H1 (cell line): ENCODE measurements around the gene APC2. TPM values are rescaled to one million over a fixed set of nuclear protein-coding genes. Genes with fewer than 3 reads are reported as not detected.

Experiments
- JUND ChIP-seq: IDR thresholded peaks from 2 replicates; pipeline ENCODE4 v1.6.1; 2011; ENCODE audit warnings: mild to moderate bottlenecking, improper control_type of control experiment, low read length
- RBBP5 ChIP-seq: IDR thresholded peaks from 2 replicates; pipeline ENCODE4 v1.7.1; 2012; ENCODE audit warnings: low read depth, mild to moderate bottlenecking, inconsistent platforms, low read length, moderate library complexity, borderline replicate concordance
- polyA plus RNA-seq, 7 experiments: library from polyadenylated mRNA; depleted of rRNA in 3 of 7; stranded (reverse) in 5 of 7; unstranded in 2 of 7; fragments of >200 nt in 5 of 7; fragments of 200-250 nt in 2 of 7; gene quantifications; 1 replicate in 5 of 7; 2 replicates in 1 of 7; 4 replicates in 1 of 7; pipeline versions ENCODE4 v1.2.1 to v1.2.3, GENCODE V29; 2011 to 2013; ENCODE audit warnings: missing spikeins in 2 of 7, mixed read lengths in 2 of 7
- total RNA-seq: library from RNA; stranded (reverse); fragmentation: NEBNext Ultra II Directional; extraction: Animal tissue kit (Norgen Biotek cat#: 25700); gene quantifications from 2 replicates; pipeline ENCODE4 v1.2.1, GENCODE V29; 2021

APC2 gene
- total and polyA plus RNA-seq, 2 of the 8 experiments (the other 6 are each of a cell fraction or from before 2014, with no cell fraction given), result 1.3 to 4.1 TPM

DNA sequence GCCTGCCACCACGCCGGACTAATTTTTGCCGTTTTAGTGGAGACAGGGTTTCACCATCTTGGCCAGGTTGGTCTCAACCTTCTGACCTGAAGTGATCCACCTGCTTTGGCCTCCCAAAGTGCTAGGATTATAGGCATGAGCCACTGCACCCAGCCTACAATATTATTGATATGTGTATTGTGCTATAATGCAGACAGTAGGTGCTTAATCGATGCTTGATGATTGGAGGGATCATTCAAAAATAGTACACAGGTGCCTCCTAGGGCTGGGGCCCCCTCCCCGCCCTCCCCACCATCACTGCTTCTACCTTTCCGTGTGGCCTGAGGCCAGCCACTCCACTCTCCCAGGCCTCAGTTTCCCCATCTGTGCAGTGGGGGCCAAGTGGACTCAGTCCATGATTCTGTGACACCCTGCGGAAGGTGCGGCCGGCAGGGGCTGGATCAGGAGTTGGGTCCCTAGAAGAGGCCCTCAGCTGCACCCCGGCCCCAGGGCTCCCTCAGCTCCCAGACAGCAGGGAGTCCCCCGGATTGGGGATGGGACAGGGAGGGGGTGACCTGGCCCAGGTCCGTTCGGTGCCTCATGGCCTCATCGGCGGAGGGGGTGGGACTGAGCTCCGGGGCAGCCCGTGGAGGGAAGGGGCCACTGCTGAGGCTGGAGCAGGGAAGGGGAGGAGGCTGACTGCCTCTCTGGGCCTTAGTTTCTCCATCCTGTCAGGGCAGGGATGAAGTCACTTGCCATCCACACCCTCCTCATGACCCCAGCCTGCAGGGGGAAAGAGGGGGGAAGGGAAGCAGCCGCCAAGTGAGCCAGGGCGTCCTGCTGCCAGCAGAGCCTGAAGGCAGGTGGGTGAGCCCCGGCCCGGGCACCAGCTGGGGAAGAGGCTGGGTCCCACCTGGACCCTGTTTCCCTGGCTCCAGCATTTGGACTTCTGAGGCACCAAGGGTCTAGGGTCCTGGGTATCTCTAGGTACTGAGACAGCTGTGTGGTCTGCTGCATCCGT, 61.7 kb downstream of the APC2 start (continued):
- TF ChIP-seq JUND (no peak), RBBP5 (no peak)
- TF ChIP-seq, all 59 proteins: peak for 0
